Loucy (cell line): ENCODE data around the gene KRTAP10-2.

ENCODE experiments used
- H2AFZ ChIP-seq: fragments of 200-600 bp; sonication (generic); 2 replicates; pipeline ENCODE4 v1.6.0; 2016; ENCODE audit warnings: antibody characterized with exemption, mild to moderate bottlenecking, low read length, moderate library complexity
- H3F3A ChIP-seq: fragments of 200-600 bp; 2 replicates; pipeline ENCODE4 v1.6.0; 2016; ENCODE audit warnings: antibody characterized with exemption, low read depth, mild to moderate bottlenecking
- H3K27me3 ChIP-seq: fragments of 200-600 bp; sonication (generic); 2 replicates; pipeline ENCODE4 v1.6.1; 2014; ENCODE audit warnings: low read length, mild to moderate bottlenecking; ENCODE audit not compliant: insufficient read depth, poor library complexity, severe bottlenecking
- H3K36me3 ChIP-seq: fragments of 200-600 bp; sonication (generic); 2 replicates; pipeline ENCODE4 v1.6.1; 2016; ENCODE audit warnings: low read length; ENCODE audit not compliant: insufficient read depth
- H3K4me1 ChIP-seq: fragments of 200-600 bp; sonication (generic); 2 replicates; pipeline ENCODE4 v1.5.1; 2014; ENCODE audit warnings: low read length, mild to moderate bottlenecking; ENCODE audit not compliant: insufficient read depth, poor library complexity, severe bottlenecking
- H3K4me2 ChIP-seq: fragments of 200-600 bp; sonication (generic); 2 replicates; pipeline ENCODE4 v1.6.0; 2014; ENCODE audit warnings: antibody characterized with exemption, low read length, low read depth, mild to moderate bottlenecking; ENCODE audit not compliant: poor library complexity, severe bottlenecking
- H3K4me3 ChIP-seq: fragments of 200-600 bp; sonication (generic); 2 replicates; pipeline ENCODE4 v1.5.1; 2014; ENCODE audit warnings: low read length, mild to moderate bottlenecking, mixed read lengths; ENCODE audit not compliant: poor library complexity, severe bottlenecking
- H3K79me2 ChIP-seq: fragments of 200-600 bp; sonication (generic); 2 replicates; pipeline ENCODE4 v1.6.1; 2014; ENCODE audit warnings: low read length; ENCODE audit not compliant: insufficient read depth
- H3K9ac ChIP-seq: fragments of 200-600 bp; sonication (generic); 2 replicates; pipeline ENCODE4 v1.6.0; 2014; ENCODE audit warnings: mild to moderate bottlenecking, low read depth, low read length, moderate library complexity; ENCODE audit not compliant: poor library complexity, severe bottlenecking
- H3K9me2 ChIP-seq: fragments of 200-600 bp; sonication (generic); replicated peaks from 2 replicates; pipeline ENCODE4 v1.6.1; 2016; ENCODE audit warnings: low read depth, low read length, mixed read lengths
- H3K9me3 ChIP-seq: fragments of 200-600 bp; sonication (generic); 2 replicates; pipeline ENCODE4 v1.6.1; 2014; ENCODE audit warnings: mild to moderate bottlenecking, antibody characterized with exemption, low read length, low read depth; ENCODE audit not compliant: insufficient read depth
- H4K20me1 ChIP-seq: fragments of 200-600 bp; sonication (generic); 2 replicates; pipeline ENCODE4 v1.6.0; 2014; ENCODE audit warnings: antibody characterized with exemption, low read length, mild to moderate bottlenecking; ENCODE audit not compliant: insufficient read depth, poor library complexity, severe bottlenecking
- EZH2phosphoT487 ChIP-seq: fragments of 200-600 bp; IDR thresholded peaks from 2 replicates; pipeline ENCODE4 v1.6.1; 2018; ENCODE audit warnings: antibody characterized with exemption, mild to moderate bottlenecking, moderate library complexity, borderline replicate concordance
- TF ChIP-seq, protein P1 (sequence below): fragments of 200-600 bp; sonication (generic); conservative IDR thresholded peaks from 2 replicates; pipeline ENCODE4 v1.5.1; 2014; ENCODE audit warnings: mild to moderate bottlenecking, antibody characterized with exemption, low read length

The KRTAP10-2 gene

GRCh38 chr21:44589586-44590305, 38.4 kb upstream of the KRTAP10-2 start:
- Histone ChIP-seq H3K9me3 (no peaks in the 10 kb centered on the region), H3K4me3 (no peak overlapping the region), H4K20me1 (no peaks in the 10 kb centered on the region), H3K4me1 (no peaks in the 10 kb centered on the region), H3K27me3 (no peaks in the 10 kb centered on the region), H3K36me3 (no peaks in the 10 kb centered on the region), H2AFZ (no peak overlapping the region), H3F3A (no peaks in the 10 kb centered on the region), H3K9ac (no peak overlapping the region), H3K79me2 (no peaks in the 10 kb centered on the region), H3K4me2 (no peak overlapping the region), H3K9me2 (no peaks in the 10 kb centered on the region)
- TF ChIP-seq, protein P1, sequence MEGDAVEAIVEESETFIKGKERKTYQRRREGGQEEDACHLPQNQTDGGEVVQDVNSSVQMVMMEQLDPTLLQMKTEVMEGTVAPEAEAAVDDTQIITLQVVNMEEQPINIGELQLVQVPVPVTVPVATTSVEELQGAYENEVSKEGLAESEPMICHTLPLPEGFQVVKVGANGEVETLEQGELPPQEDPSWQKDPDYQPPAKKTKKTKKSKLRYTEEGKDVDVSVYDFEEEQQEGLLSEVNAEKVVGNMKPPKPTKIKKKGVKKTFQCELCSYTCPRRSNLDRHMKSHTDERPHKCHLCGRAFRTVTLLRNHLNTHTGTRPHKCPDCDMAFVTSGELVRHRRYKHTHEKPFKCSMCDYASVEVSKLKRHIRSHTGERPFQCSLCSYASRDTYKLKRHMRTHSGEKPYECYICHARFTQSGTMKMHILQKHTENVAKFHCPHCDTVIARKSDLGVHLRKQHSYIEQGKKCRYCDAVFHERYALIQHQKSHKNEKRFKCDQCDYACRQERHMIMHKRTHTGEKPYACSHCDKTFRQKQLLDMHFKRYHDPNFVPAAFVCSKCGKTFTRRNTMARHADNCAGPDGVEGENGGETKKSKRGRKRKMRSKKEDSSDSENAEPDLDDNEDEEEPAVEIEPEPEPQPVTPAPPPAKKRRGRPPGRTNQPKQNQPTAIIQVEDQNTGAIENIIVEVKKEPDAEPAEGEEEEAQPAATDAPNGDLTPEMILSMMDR = no peak
- no peak for TF ChIP-seq EZH2phosphoT487

GRCh38 chr21:44589094-44589493, 37.8 kb upstream of the KRTAP10-2 start:
- Histone ChIP-seq H3K4me1 (no peaks in the 10 kb centered on the region), H3K9me3 (no peaks in the 10 kb centered on the region), H3K36me3 (no peaks in the 10 kb centered on the region), H3K4me2 (no peak overlapping the region), H3K27me3 (no peaks in the 10 kb centered on the region), H3K79me2 (no peaks in the 10 kb centered on the region), H3K9me2 (no peaks in the 10 kb centered on the region), H2AFZ (no peak overlapping the region), H4K20me1 (no peaks in the 10 kb centered on the region), H3K4me3 (no peak overlapping the region), H3F3A (no peaks in the 10 kb centered on the region), H3K9ac (no peak overlapping the region)
- no peak for TF ChIP-seq EZH2phosphoT487
- TF ChIP-seq, protein P1 = no peak

DNA sequence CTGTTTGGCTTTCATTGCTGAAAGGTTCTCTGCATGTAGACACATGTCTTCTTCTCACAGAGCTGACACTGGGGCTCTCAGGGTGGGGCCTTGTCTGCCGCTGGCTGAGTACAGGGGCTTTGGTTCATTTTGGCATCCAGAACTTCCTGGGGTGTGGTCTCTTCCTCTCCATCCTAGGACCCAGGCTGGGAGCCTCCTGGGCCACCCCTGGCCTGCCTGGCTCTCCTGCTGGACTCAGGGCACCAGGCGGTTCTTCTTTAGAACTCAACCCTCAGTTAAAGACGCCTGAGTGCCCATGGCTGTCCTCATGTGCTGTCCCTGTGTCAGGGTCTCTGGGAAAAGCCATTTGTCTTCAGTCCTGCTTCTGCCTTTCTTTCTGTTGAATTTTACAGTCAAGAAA, 34.6 kb upstream of the KRTAP10-2 start:
- no peak overlapping the region for H3K4me3 ChIP-seq
- TF ChIP-seq, protein P1 = no peak
- no peak for TF ChIP-seq EZH2phosphoT487
- H3K9ac ChIP-seq = no peak overlapping the region
- no peaks in the 10 kb centered on the region for H3K79me2 ChIP-seq
- no peaks in the 10 kb centered on the region for H3K27me3 ChIP-seq
- H2AFZ ChIP-seq = no peak overlapping the region
- H3K4me2 ChIP-seq = no peak overlapping the region
- no peaks in the 10 kb centered on the region; the same call in 1 of the 2 replicates for H3F3A ChIP-seq
- H3K9me3 ChIP-seq = peaks cover 6% of the 10 kb centered on the region; the same call in 1 of the 2 replicates
- no peaks in the 10 kb centered on the region for H4K20me1 ChIP-seq
- H3K36me3 ChIP-seq = no peaks in the 10 kb centered on the region
- H3K9me2 ChIP-seq = no peaks in the 10 kb centered on the region
- H3K4me1 ChIP-seq = no peaks in the 10 kb centered on the region
